Measurements from ENCODE around the gene RBM12. TPM values are rescaled to one million over a fixed set of nuclear protein-coding genes. Genes with fewer than 3 reads are reported as not detected.

Gene RBM12
- total and polyA plus RNA-seq, 2 of the 8 experiments (the other 6 are each of a cell fraction or from before 2014, with no cell fraction given), result 187 to 214 TPM

GRCh38 chr20:35663516-35664465 is 909 bp downstream of the RBM12 start (continued):
- TF ChIP-seq BACH1 (IDR thresholded peaks at IDR 0.05; ENCODE audit: low read length), result no peak
- TF ChIP-seq MAX (IDR thresholded peaks at IDR 0.05), result peak; percentile 48; the same call in 1 of the 2 replicates
- TF ChIP-seq CEBPB (IDR thresholded peaks at IDR 0.05; ENCODE audit: low read depth, low read length), result no peak
- TF ChIP-seq TBP (IDR thresholded peaks at IDR 0.05; ENCODE audit: low read depth, low read length), result peak; percentile 58
- no peak for TF ChIP-seq EGR1 (IDR thresholded peaks at IDR 0.05; ENCODE audit: borderline replicate concordance, low read depth, low read length)
- no peak for TF ChIP-seq MAFK (IDR thresholded peaks at IDR 0.05; ENCODE audit: low read depth, low read length)
- no peak for TF ChIP-seq SUZ12 (IDR thresholded peaks at IDR 0.05; ENCODE audit: low read length)
- no peak for TF ChIP-seq NRF1 (IDR thresholded peaks at IDR 0.05; ENCODE audit: low read depth, low read length)
- TF ChIP-seq CTCF (IDR thresholded peaks at IDR 0.05; ENCODE audit: control extremely low read depth in 1 of 3, insufficient read depth in 1 of 3, low read depth in 1 of 3, low read length in 3 of 3), result no peak
- TF ChIP-seq JUND (IDR thresholded peaks at IDR 0.05; ENCODE audit: low read length), result no peak
- peak; percentile 71; the same call in 1 of the 2 replicates for TF ChIP-seq POLR2AphosphoS5 (IDR thresholded peaks at IDR 0.05; ENCODE audit: low read depth, low read length)
